Stomach smooth muscle (tissue), 2 donors: ENCODE data around the gene DAB1.

ENCODE experiments used
- H3K27ac ChIP-seq: one replicate; pipeline ENCODE4 v1.7.0; 2013; ENCODE audit warnings: mild to moderate bottlenecking, low read length, inconsistent platforms
- H3K27me3 ChIP-seq, 2 donors: one replicate each; pipeline ENCODE4 v1.7.0; 2013; ENCODE audit warnings: low read length in 2 of 2; ENCODE audit not compliant: insufficient read depth in 2 of 2, control insufficient read depth in 1 of 2
- H3K36me3 ChIP-seq, 2 donors: one replicate each; pipeline ENCODE4 v1.7.0; 2013; ENCODE audit warnings: low read length in 2 of 2; ENCODE audit not compliant: control insufficient read depth in 2 of 2, insufficient read depth in 2 of 2
- H3K4me1 ChIP-seq: one replicate; pipeline ENCODE4 v1.7.0; 2013; ENCODE audit warnings: low read length; ENCODE audit not compliant: control insufficient read depth, insufficient read depth
- H3K4me3 ChIP-seq, 2 donors: one replicate each; pipeline ENCODE4 v1.7.0; 2013; ENCODE audit warnings: low read length in 2 of 2
- H3K9ac ChIP-seq, 2 donors: one replicate each; pipeline ENCODE4 v1.7.0; 2013; ENCODE audit warnings: low read length in 2 of 2, mild to moderate bottlenecking in 1 of 2
- H3K9me3 ChIP-seq, 2 donors: one replicate each; pipeline ENCODE4 v1.7.0; 2013; ENCODE audit warnings: low read length in 2 of 2; ENCODE audit not compliant: control insufficient read depth in 2 of 2
- donor health status: healthy.
- donor health status: Pancreatic carcinoma.

Gene DAB1

DNA sequence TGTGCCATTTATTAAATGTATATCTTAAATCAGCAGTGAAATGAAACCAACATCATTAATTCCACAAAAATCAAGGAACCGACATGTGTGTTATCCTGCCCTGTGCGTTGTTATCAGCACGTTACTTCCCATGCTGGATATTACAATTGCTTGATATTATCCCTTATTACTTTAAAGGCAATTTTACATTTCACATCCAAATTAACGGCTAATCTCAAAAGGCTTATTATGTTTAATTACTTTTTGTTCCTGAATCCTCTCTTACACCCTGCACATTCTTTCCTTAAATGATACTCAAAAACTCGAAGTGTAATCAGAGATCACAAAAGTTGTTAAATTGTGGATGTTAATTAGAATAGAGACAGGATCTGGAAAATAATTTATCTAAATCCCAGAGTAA lies 167.9 kb downstream of the DAB1 start:
- H3K27ac ChIP-seq = no peak overlapping the region
- H3K9ac ChIP-seq = no peak overlapping the region
- peaks cover 2% of the 10 kb centered on the region for H3K4me1 ChIP-seq
- no peaks in the 10 kb centered on the region for H3K36me3 ChIP-seq
- no peak overlapping the region for H3K4me3 ChIP-seq
- H3K9me3 ChIP-seq = no peaks in the 10 kb centered on the region
- no peaks in the 10 kb centered on the region for H3K27me3 ChIP-seq

- H3K27me3 ChIP-seq = no peaks in the 10 kb centered on the region
- no peak overlapping the region for H3K27ac ChIP-seq
- H3K36me3 ChIP-seq = no peaks in the 10 kb centered on the region
- no peak overlapping the region for H3K4me3 ChIP-seq
- H3K9ac ChIP-seq = no peak overlapping the region
- peaks cover 2% of the 10 kb centered on the region for H3K4me1 ChIP-seq
- H3K9me3 ChIP-seq = no peaks in the 10 kb centered on the region
Measured at GRCh38 chr1:57254022-57254421, 169.8 kb downstream of the DAB1 start.

DNA sequence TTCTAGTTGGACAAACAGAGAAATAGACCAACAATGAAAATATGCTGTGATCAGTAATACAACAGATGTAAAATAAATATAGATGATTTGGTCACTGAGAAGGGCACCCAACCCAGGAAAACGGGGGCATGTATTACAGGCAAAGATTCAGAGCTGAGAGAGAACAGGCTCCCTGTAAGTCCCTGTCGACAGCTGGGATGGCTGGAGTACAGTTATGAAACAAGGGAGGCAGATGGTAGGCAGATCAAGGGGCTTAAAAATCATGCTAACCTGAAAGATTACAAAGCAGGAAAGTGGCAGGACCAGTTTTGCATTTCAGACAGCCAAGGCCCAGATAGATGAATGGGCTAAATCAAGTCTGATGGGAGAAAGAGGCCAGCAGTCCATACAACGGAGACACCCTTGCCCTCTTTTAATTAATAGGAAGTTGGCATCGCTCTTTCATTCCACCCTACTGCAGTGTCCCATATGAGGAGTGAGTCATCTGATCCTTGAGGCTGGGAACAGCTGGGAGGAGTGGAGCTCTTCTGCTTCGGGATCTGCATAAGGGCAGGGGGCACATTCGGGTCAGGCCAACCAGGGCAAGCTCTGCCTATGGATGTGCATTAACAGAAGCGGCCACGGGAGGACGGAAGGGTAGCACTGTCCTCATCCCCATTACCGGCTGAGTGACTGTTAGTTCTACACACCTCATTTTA lies 171.1 kb downstream of the DAB1 start:
- Histone ChIP-seq H3K9ac (no peak overlapping the region), H3K9me3 (no peaks in the 10 kb centered on the region), H3K27me3 (no peaks in the 10 kb centered on the region), H3K4me3 (no peak overlapping the region), H3K27ac (no peak overlapping the region), H3K36me3 (no peaks in the 10 kb centered on the region), H3K4me1 (peaks cover 2% of the 10 kb centered on the region)

DNA sequence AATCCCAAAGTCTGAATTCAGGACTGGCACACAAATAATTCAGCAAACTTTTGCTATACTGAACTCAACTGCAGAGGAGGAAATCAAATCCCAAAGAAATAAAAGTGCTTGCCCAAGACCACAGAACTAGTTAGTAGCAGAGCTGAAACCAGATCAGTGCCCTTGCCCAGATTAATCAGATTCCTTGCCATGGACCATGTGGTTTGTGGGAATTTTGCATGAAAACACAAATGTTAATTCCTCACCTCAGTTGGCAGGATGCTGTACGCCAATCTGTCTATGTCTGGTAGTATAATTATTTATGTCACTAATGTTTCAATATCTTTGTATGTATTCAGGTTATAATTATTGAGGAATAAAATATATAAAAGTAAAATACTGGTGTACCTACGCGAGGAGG lies 173.8 kb downstream of the DAB1 start:
- Histone ChIP-seq H3K36me3 (no peaks in the 10 kb centered on the region), H3K4me1 (peaks cover 2% of the 10 kb centered on the region), H3K4me3 (no peak overlapping the region), H3K27me3 (no peaks in the 10 kb centered on the region), H3K9ac (no peak overlapping the region), H3K9me3 (no peaks in the 10 kb centered on the region), H3K27ac (no peak overlapping the region)

DNA sequence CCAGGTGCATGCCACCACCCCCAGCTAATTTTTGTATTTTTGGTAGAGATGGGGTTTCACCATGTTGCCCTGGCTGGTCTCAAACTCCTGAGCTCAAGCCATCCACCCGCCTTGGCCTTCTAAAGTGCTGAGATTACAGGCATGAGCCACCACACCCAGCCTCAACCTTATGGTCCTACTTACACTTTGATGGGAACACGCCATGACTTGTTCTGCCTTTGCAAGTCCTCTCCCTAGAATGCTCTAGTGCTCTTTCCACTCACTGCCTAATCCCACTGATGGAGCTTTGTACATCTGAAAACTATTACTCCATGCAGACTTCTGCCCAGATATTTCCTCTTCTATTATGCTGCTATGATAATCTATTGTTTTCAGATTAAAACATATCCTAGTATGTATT lies 174.3 kb downstream of the DAB1 start:
- H3K9me3 ChIP-seq = no peaks in the 10 kb centered on the region
- H3K36me3 ChIP-seq = no peaks in the 10 kb centered on the region
- H3K4me1 ChIP-seq = peaks cover 2% of the 10 kb centered on the region
- H3K4me3 ChIP-seq = no peak overlapping the region
- no peaks in the 10 kb centered on the region for H3K27me3 ChIP-seq
- H3K9ac ChIP-seq = no peak overlapping the region
- H3K27ac ChIP-seq = no peak overlapping the region

GRCh38 chr1:57248830-57249229 lies 175.0 kb downstream of the DAB1 start:
- Histone ChIP-seq H3K4me1 (peaks cover 2% of the 10 kb centered on the region), H3K27ac (no peak overlapping the region), H3K27me3 (no peaks in the 10 kb centered on the region), H3K9me3 (no peaks in the 10 kb centered on the region), H3K4me3 (no peak overlapping the region), H3K9ac (no peak overlapping the region), H3K36me3 (no peaks in the 10 kb centered on the region)

GRCh38 chr1:57238233-57238781 lies 185.6 kb downstream of the DAB1 start:
- H3K9ac ChIP-seq = no peak overlapping the region

DNA sequence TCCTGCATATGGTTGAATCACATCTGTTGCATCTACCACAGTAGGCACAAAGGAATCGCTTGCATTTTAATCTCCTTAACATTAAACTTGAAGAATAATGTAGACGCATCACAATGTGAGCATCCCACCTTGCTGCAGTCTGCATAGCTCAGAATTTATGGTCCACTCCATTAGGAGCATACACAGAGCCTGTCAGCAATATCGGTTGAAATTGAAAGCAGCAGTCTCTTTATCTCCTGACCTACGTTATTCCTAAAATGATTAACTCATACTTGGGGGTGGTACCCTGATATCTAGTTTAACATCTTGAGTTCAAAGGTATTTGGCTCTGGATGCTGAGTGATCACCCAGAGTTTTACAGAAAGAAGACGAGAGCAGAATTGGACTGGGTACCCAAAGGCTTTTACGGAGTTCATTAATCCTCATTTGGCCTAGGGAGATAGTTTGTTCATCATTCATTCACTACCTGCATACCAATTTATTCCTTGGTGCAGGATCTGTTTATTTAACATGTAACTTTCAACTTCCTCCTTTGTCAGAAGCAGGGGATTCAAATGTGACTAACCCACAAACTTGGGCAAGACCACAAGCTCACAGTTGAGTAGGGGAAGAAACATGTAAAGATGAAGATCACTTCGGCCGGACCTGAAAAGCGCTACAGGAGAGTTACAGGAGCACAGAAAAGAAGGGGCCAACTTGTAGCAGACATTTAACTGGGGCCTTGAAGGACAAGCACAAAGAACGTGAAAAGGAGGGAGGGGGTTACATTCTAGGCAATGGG lies 187.9 kb downstream of the DAB1 start:
- no peak overlapping the region for H3K9ac ChIP-seq

More at GRCh38 chr1:57238233-57238781, 185.6 kb downstream of the DAB1 start:
- H3K9me3 ChIP-seq = no peaks in the 10 kb centered on the region
- no peak overlapping the region for H3K27ac ChIP-seq
- H3K36me3 ChIP-seq = no peaks in the 10 kb centered on the region
- no peaks in the 10 kb centered on the region for H3K4me1 ChIP-seq
- H3K4me3 ChIP-seq = no peak overlapping the region
- H3K27me3 ChIP-seq = no peaks in the 10 kb centered on the region

DNA sequence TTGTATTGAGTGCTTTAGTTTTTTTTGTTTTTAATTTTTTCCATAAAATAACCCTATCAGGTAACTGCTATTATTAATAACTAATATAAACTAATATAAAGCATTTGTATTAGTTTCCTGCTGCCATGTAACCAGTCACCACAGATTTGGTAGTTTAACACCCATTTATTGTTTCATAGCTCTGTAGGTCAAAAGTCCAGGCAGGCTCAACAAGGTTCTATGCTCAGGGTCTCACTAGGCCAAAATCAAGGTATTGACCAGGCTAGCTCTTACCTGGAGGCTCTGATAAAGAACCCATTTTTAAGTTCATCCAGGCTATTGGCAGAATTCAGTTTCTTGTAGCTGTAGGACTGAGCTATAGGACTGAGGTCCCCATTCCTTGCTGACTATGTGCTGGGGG lies 189.4 kb downstream of the DAB1 start:
- H3K9me3 ChIP-seq = no peaks in the 10 kb centered on the region
- H3K4me1 ChIP-seq = no peaks in the 10 kb centered on the region
- no peaks in the 10 kb centered on the region for H3K27me3 ChIP-seq
- H3K9ac ChIP-seq = no peak overlapping the region
- no peak overlapping the region for H3K4me3 ChIP-seq
- no peak overlapping the region for H3K27ac ChIP-seq
- no peaks in the 10 kb centered on the region for H3K36me3 ChIP-seq

More for the DNA sequence above, 187.9 kb downstream of the DAB1 start:
- H3K36me3 ChIP-seq = no peaks in the 10 kb centered on the region
- no peaks in the 10 kb centered on the region for H3K9me3 ChIP-seq
- H3K27me3 ChIP-seq = no peaks in the 10 kb centered on the region
- no peaks in the 10 kb centered on the region for H3K4me1 ChIP-seq
- H3K4me3 ChIP-seq = no peak overlapping the region
- no peak overlapping the region for H3K27ac ChIP-seq

GRCh38 chr1:57232500-57232899 lies 191.4 kb downstream of the DAB1 start:
- no peak overlapping the region for H3K4me3 ChIP-seq
- no peaks in the 10 kb centered on the region for H3K9me3 ChIP-seq
- H3K4me1 ChIP-seq = no peaks in the 10 kb centered on the region
- H3K27me3 ChIP-seq = no peaks in the 10 kb centered on the region
- no peaks in the 10 kb centered on the region for H3K36me3 ChIP-seq
- no peak overlapping the region for H3K9ac ChIP-seq
- H3K27ac ChIP-seq = no peak overlapping the region

- Histone ChIP-seq H3K9ac (no peak overlapping the region), H3K9me3 (no peaks in the 10 kb centered on the region), H3K36me3 (no peaks in the 10 kb centered on the region), H3K27me3 (no peaks in the 10 kb centered on the region), H3K4me1 (no peaks in the 10 kb centered on the region), H3K27ac (no peak overlapping the region), H3K4me3 (no peak overlapping the region)
Measured at GRCh38 chr1:57229998-57230397, 193.9 kb downstream of the DAB1 start.
